HCT116 (cell line): Measurements from ENCODE around the gene TPI1.

ENCODE experiments used
- CTCF ChIP-seq, 3 experiments: fragments of 200-600 bp in 1 of 3; sonication (generic) in 1 of 3; IDR thresholded peaks in 2 of 3; conservative IDR thresholded peaks in 1 of 3; 2 replicates each; pipeline ENCODE4 v1.5.1; 2012 to 2017; ENCODE audit warnings: low read depth in 2 of 3, low read length in 2 of 3, antibody characterized with exemption in 1 of 3, borderline replicate concordance in 1 of 3, control low read depth in 1 of 3, mild to moderate bottlenecking in 1 of 3, mixed read lengths in 1 of 3, mixed run types in 1 of 3, moderate library complexity in 1 of 3; ENCODE audit not compliant: insufficient read depth in 1 of 3
- EZH2phosphoT487 ChIP-seq: fragments of 200-600 bp; IDR thresholded peaks from 2 replicates; pipeline ENCODE4 v1.6.1; 2018; ENCODE audit warnings: antibody characterized with exemption, borderline replicate concordance

GRCh38 chr12:6850796-6851152 lies 16.6 kb upstream of the TPI1 start:
- TF ChIP-seq EZH2phosphoT487, result no peak
- no peak for TF ChIP-seq CTCF (IDR thresholded peaks at IDR 0.05 in 2 of 3, conservative IDR thresholded peaks at IDR 0.05 in 1 of 3; ENCODE audit: borderline replicate concordance in 1 of 3, insufficient read depth in 1 of 3, low read depth in 2 of 3, low read length in 2 of 3)
